GM23338 (cell line): Measurements from ENCODE around the gene ZNF804A.

Source experiments
- CTCF ChIP-seq, 2 experiments: fragments of 200-600 bp in 1 of 2; sonication (generic) in 1 of 2; conservative IDR thresholded peaks; 2 replicates each; pipeline versions ENCODE4 v1.5.1 to v1.6.1; 2016 to 2017; ENCODE audit warnings: antibody characterized with exemption in 2 of 2, low read depth in 2 of 2, mild to moderate bottlenecking in 2 of 2, moderate library complexity in 1 of 2
- ETS1 ChIP-seq: IDR thresholded peaks from 2 replicates; pipeline ENCODE4 v1.6.1; 2016; ENCODE audit warnings: antibody characterized with exemption
- EZH2 ChIP-seq: fragments of 200-600 bp; sonication (generic); IDR thresholded peaks from one replicate; pipeline ENCODE4 v1.8.0; 2017; ENCODE audit warnings: antibody characterized with exemption, mild to moderate bottlenecking, low read depth; ENCODE audit not compliant: unreplicated experiment
- EZH2phosphoT487 ChIP-seq: fragments of 200-600 bp; sonication (generic); IDR thresholded peaks from one replicate; pipeline ENCODE4 v1.8.1; 2018; ENCODE audit warnings: antibody characterized with exemption; ENCODE audit not compliant: unreplicated experiment
- POLR2AphosphoS5 ChIP-seq: IDR thresholded peaks from 2 replicates; pipeline ENCODE4 v1.6.1; 2016; ENCODE audit warnings: antibody characterized with exemption, low read depth
- REST ChIP-seq: IDR thresholded peaks from one replicate; pipeline ENCODE4 v1.6.1; 2018; ENCODE audit warnings: antibody characterized with exemption; ENCODE audit not compliant: unreplicated experiment

- TF ChIP-seq CTCF (conservative IDR thresholded peaks at IDR 0.05; ENCODE audit: low read depth in 2 of 2) (no peak), EZH2phosphoT487 (no peak), EZH2 (no peak), ETS1 (no peak), REST (no peak), POLR2AphosphoS5 (no peak)
Measured at GRCh38 chr2:184760931-184761330, 162.6 kb downstream of the ZNF804A start.
